ENCODE data around the gene LMOD1. TPM values are rescaled to one million over a fixed set of nuclear protein-coding genes. Genes with fewer than 3 reads are reported as not detected.
A peak's percentile ranks its signal among the peaks of the same experiment; 100 is the strongest.

Gene LMOD1
- total and polyA plus RNA-seq, 2 donors (not counting 1 experiment from before 2014, with no cell fraction given), result 36.3 to 74.9 TPM

- Histone ChIP-seq H3K4me3 (replicated peaks in 1 of 4; ENCODE audit: control extremely low read depth in 1 of 4, insufficient read depth in 1 of 4, low read depth in 3 of 4, low read length in 4 of 4) (no peak overlapping the region), H3K4me1 (ENCODE audit: control insufficient read depth, extremely low read depth, insufficient read depth, low read length) (peaks cover 28% of the 10 kb centered on the region), H3K79me2 (ENCODE audit: control insufficient read depth, insufficient read depth, low read length) (no peaks in the 10 kb centered on the region), H3K27me3 (ENCODE audit: control insufficient read depth, insufficient read depth, low read length) (no peaks in the 10 kb centered on the region), H2AFZ (ENCODE audit: low read length) (no peak overlapping the region), H3K36me3 (ENCODE audit: control insufficient read depth, insufficient read depth, low read length) (no peaks in the 10 kb centered on the region), H3K4me2 (ENCODE audit: extremely low read depth, insufficient read depth, low read length) (no peak overlapping the region), H3K9ac (ENCODE audit: insufficient read depth, low read length) (no peak overlapping the region), H3K27ac (ENCODE audit: insufficient read depth, low read length) (no peak overlapping the region), H3K9me3 (ENCODE audit: control insufficient read depth, insufficient read depth, low read depth, low read length) (no peaks in the 10 kb centered on the region), H4K20me1 (ENCODE audit: control insufficient read depth, extremely low read depth, insufficient read depth, low read length) (no peaks in the 10 kb centered on the region)
- no peak for DNase-seq (ENCODE audit: low read depth in 2 of 2)
- TF ChIP-seq EZH2 (IDR thresholded peaks at IDR 0.05; ENCODE audit: low read length, missing control alignments) (no peak), CTCF (conservative IDR thresholded peaks at IDR 0.05 in 1 of 2, IDR thresholded peaks at IDR 0.05 in 1 of 2; ENCODE audit: low read depth in 1 of 2, low read length in 2 of 2) (no peak)
Measured at GRCh38 chr1:201887116-201887866, 59.1 kb downstream of the LMOD1 start.

- H2AFZ ChIP-seq (ENCODE audit: low read length), result no peak overlapping the region
- H3K79me2 ChIP-seq (ENCODE audit: control insufficient read depth, insufficient read depth, low read length), result no peaks in the 10 kb centered on the region
- no peak overlapping the region for H3K27ac ChIP-seq (ENCODE audit: insufficient read depth, low read length)
- H3K27me3 ChIP-seq (ENCODE audit: control insufficient read depth, insufficient read depth, low read length), result no peaks in the 10 kb centered on the region
- H4K20me1 ChIP-seq (ENCODE audit: control insufficient read depth, extremely low read depth, insufficient read depth, low read length), result no peaks in the 10 kb centered on the region
- H3K4me3 ChIP-seq (replicated peaks in 1 of 4; ENCODE audit: control extremely low read depth in 1 of 4, insufficient read depth in 1 of 4, low read depth in 3 of 4, low read length in 4 of 4), result no peak overlapping the region
- peak in 1 of 2 donors; percentile 45 for DNase-seq (ENCODE audit: low read depth in 2 of 2)
- no peak overlapping the region for H3K4me2 ChIP-seq (ENCODE audit: extremely low read depth, insufficient read depth, low read length)
- H3K4me1 ChIP-seq (ENCODE audit: control insufficient read depth, extremely low read depth, insufficient read depth, low read length), result peaks cover 28% of the 10 kb centered on the region
- no peaks in the 10 kb centered on the region for H3K36me3 ChIP-seq (ENCODE audit: control insufficient read depth, insufficient read depth, low read length)
- H3K9me3 ChIP-seq (ENCODE audit: control insufficient read depth, insufficient read depth, low read depth, low read length), result no peaks in the 10 kb centered on the region
- no peak for TF ChIP-seq CTCF (conservative IDR thresholded peaks at IDR 0.05 in 1 of 2, IDR thresholded peaks at IDR 0.05 in 1 of 2; ENCODE audit: low read depth in 1 of 2, low read length in 2 of 2)
- TF ChIP-seq EZH2 (IDR thresholded peaks at IDR 0.05; ENCODE audit: low read length, missing control alignments), result no peak
- H3K9ac ChIP-seq (ENCODE audit: insufficient read depth, low read length), result no peak overlapping the region
Measured at GRCh38 chr1:201886103-201886885, 60.1 kb downstream of the LMOD1 start.

- TF ChIP-seq CTCF (conservative IDR thresholded peaks at IDR 0.05 in 1 of 2, IDR thresholded peaks at IDR 0.05 in 1 of 2; ENCODE audit: low read depth in 1 of 2, low read length in 2 of 2), result no peak
- no peak for TF ChIP-seq EZH2 (IDR thresholded peaks at IDR 0.05; ENCODE audit: low read length, missing control alignments)
- DNase-seq (ENCODE audit: low read depth in 2 of 2), result peak; percentile 44 to 87
- no peak overlapping the region for H3K27ac ChIP-seq (ENCODE audit: insufficient read depth, low read length)
- no peaks in the 10 kb centered on the region for H3K9me3 ChIP-seq (ENCODE audit: control insufficient read depth, insufficient read depth, low read depth, low read length)
- H4K20me1 ChIP-seq (ENCODE audit: control insufficient read depth, extremely low read depth, insufficient read depth, low read length), result no peaks in the 10 kb centered on the region
- H3K36me3 ChIP-seq (ENCODE audit: control insufficient read depth, insufficient read depth, low read length), result no peaks in the 10 kb centered on the region
- no peak overlapping the region for H3K4me2 ChIP-seq (ENCODE audit: extremely low read depth, insufficient read depth, low read length)
- H3K4me1 ChIP-seq (ENCODE audit: control insufficient read depth, extremely low read depth, insufficient read depth, low read length), result peaks cover 28% of the 10 kb centered on the region
- no peaks in the 10 kb centered on the region for H3K79me2 ChIP-seq (ENCODE audit: control insufficient read depth, insufficient read depth, low read length)
- H2AFZ ChIP-seq (ENCODE audit: low read length), result no peak overlapping the region
- H3K9ac ChIP-seq (ENCODE audit: insufficient read depth, low read length), result no peak overlapping the region
- no peaks in the 10 kb centered on the region for H3K27me3 ChIP-seq (ENCODE audit: control insufficient read depth, insufficient read depth, low read length)
- H3K4me3 ChIP-seq (replicated peaks in 1 of 4; ENCODE audit: control extremely low read depth in 1 of 4, insufficient read depth in 1 of 4, low read depth in 3 of 4, low read length in 4 of 4), result no peak overlapping the region
Measured at GRCh38 chr1:201885531-201886075, 60.7 kb downstream of the LMOD1 start.

Data from fibroblast of lung (primary cell).